ENCODE measurements around the gene LIME1.

GRCh38 chr20:63744574-63745423, 8.3 kb downstream of the LIME1 start:
- TF ChIP-seq, protein P1, sequence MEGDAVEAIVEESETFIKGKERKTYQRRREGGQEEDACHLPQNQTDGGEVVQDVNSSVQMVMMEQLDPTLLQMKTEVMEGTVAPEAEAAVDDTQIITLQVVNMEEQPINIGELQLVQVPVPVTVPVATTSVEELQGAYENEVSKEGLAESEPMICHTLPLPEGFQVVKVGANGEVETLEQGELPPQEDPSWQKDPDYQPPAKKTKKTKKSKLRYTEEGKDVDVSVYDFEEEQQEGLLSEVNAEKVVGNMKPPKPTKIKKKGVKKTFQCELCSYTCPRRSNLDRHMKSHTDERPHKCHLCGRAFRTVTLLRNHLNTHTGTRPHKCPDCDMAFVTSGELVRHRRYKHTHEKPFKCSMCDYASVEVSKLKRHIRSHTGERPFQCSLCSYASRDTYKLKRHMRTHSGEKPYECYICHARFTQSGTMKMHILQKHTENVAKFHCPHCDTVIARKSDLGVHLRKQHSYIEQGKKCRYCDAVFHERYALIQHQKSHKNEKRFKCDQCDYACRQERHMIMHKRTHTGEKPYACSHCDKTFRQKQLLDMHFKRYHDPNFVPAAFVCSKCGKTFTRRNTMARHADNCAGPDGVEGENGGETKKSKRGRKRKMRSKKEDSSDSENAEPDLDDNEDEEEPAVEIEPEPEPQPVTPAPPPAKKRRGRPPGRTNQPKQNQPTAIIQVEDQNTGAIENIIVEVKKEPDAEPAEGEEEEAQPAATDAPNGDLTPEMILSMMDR (IDR thresholded peaks at IDR 0.05; ENCODE audit: low read depth, low read length, poor library complexity, severe bottlenecking), result no peak
- TF ChIP-seq EZH2phosphoT487 (IDR thresholded peaks at IDR 0.05; ENCODE audit: borderline replicate concordance, low read length), result no peak
